Measurements from ENCODE around the gene DCTN5. TPM values are rescaled to one million over a fixed set of nuclear protein-coding genes. Genes with fewer than 3 reads are reported as not detected.

DCTN5 gene
- total RNA-seq, 1 experiment from 2014 or later = 84.8 TPM

DNA sequence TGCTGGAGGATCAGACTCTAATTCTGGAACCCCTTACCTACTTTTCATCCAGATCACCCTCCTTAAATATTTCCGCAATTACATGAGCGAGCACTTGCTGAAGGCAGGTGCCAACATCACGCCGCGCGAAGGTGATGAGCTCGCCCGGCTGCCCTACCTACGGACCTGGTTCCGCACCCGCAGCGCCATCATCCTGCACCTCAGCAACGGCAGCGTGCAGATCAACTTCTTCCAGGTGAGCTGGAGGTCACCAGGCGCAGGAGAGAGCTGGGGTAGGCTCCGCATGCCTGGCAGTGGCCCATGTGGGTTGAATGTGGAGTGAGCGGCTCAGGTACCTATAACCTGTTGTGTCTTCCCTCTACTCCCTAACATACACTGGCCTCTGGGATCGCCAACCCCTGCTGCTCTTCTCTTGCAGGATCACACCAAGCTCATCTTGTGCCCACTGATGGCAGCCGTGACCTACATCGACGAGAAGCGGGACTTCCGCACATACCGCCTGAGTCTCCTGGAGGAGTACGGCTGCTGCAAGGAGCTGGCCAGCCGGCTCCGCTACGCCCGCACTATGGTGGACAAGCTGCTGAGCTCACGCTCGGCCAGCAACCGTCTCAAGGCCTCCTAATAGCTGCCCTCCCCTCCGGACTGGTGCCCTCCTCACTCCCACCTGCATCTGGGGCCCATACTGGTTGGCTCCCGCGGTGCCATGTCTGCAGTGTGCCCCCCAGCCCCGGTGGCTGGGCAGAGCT is 48.3 kb downstream of the DCTN5 start:
- Histone ChIP-seq H2AFZ (no peak overlapping the region), H3K27ac (no peak overlapping the region), H3F3A (ENCODE audit: insufficient read depth, low read depth) (peaks cover 37% of the 10 kb centered on the region), H3K36me3 (ENCODE audit: low read depth) (peaks cover 12% of the 10 kb centered on the region), H3K27me3 (ENCODE audit: insufficient read depth, low read depth) (no peaks in the 10 kb centered on the region), H3K79me2 (ENCODE audit: low read depth) (peaks cover 6% of the 10 kb centered on the region; the same call in 1 of the 2 replicates), H3K9me2 (ENCODE audit: insufficient read depth) (no peaks in the 10 kb centered on the region), H3K9me3 (ENCODE audit: insufficient read depth, low read depth) (no peaks in the 10 kb centered on the region), H3K4me1 (replicated peaks; ENCODE audit: insufficient read depth) (no peaks in the 10 kb centered on the region), H3K4me2 (no peak overlapping the region), H4K20me1 (ENCODE audit: insufficient read depth) (no peaks in the 10 kb centered on the region), H3K4me3 (no peak overlapping the region)
- no peak for DNase-seq
- CTCF ChIA-PET = no interaction called here
- TF ChIP-seq EZH2 (IDR thresholded peaks at IDR 0.05; ENCODE audit: low read depth) (no peak), CTCF (conservative IDR thresholded peaks at IDR 0.05) (no peak)
- intact Hi-C loops (cut with micrococcal nuclease; ENCODE audit: unreplicated experiment) = no loop called here
- POLR2A ChIA-PET (ENCODE audit: unreplicated experiment) = no interaction called here
- BruUV-seq (replicated peaks) = TSS peak; percentile 5

GRCh38 chr16:23690771-23691482 is 49.7 kb downstream of the DCTN5 start:
- TF ChIP-seq CTCF (conservative IDR thresholded peaks at IDR 0.05) (no peak), EZH2 (IDR thresholded peaks at IDR 0.05; ENCODE audit: low read depth) (no peak)
- intact Hi-C loops (cut with micrococcal nuclease; ENCODE audit: unreplicated experiment) = no loop called here

DNA sequence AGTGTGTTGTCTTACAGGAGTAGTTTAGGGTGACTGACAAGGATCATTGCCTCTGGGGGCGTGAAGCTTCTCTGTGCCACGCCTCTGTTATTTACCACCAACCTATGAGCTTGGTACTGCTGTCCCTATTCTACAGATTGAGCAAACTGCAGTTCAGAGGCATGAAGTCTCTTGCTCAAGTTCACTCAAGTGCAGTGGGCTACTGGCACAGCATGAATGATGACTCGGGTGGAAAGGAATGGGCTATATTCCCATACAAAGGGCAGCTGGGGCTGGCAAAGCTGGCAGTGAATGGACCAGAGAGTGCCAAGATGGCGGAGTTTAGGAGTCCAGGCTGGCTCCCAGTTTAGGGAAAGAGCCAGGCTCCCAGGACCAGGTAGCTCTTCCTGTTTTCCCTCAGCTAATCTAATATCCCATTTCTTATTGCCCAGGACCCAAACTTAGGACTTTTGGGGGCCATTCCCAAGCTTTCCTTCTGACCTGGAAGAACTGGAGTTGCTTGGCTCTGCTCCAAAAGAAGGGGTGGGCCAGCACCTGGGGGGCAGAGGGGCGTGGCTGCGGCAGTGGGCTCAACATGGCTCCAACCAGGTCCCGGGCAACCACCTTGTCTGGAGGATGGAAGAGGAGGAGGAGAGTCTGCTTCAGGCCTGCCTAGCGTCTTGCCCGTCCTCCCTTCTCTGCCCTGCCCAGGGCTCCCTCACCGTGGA is 50.4 kb downstream of the DCTN5 start:
- Histone ChIP-seq H3K4me2 (no peak overlapping the region), H3K4me3 (no peak overlapping the region), H3F3A (ENCODE audit: insufficient read depth, low read depth) (peaks cover 34% of the 10 kb centered on the region), H2AFZ (no peak overlapping the region), H3K79me2 (ENCODE audit: low read depth) (no peaks in the 10 kb centered on the region), H3K36me3 (ENCODE audit: low read depth) (peaks cover 12% of the 10 kb centered on the region), H3K9me2 (ENCODE audit: insufficient read depth) (no peaks in the 10 kb centered on the region), H4K20me1 (ENCODE audit: insufficient read depth) (no peaks in the 10 kb centered on the region), H3K27ac (no peak overlapping the region), H3K4me1 (replicated peaks; ENCODE audit: insufficient read depth) (no peaks in the 10 kb centered on the region), H3K27me3 (ENCODE audit: insufficient read depth, low read depth) (no peaks in the 10 kb centered on the region), H3K9me3 (ENCODE audit: insufficient read depth, low read depth) (no peaks in the 10 kb centered on the region)
- POLR2A ChIA-PET (ENCODE audit: unreplicated experiment) = no interaction called here
- intact Hi-C loops (cut with micrococcal nuclease; ENCODE audit: unreplicated experiment) = no loop called here
- peak; percentile 32 to 53 for DNase-seq
- no peak for TF ChIP-seq EZH2 (IDR thresholded peaks at IDR 0.05; ENCODE audit: low read depth)
- no peak for TF ChIP-seq CTCF (conservative IDR thresholded peaks at IDR 0.05)
- CTCF ChIA-PET = no interaction called here
- no TSS peak for BruUV-seq (replicated peaks)

More at GRCh38 chr16:23690771-23691482, 49.7 kb downstream of the DCTN5 start:
- H3K9me3 ChIP-seq (ENCODE audit: insufficient read depth, low read depth) = no peaks in the 10 kb centered on the region
- no peak overlapping the region for H3K4me2 ChIP-seq
- H2AFZ ChIP-seq = no peak overlapping the region
- DNase-seq = no peak
- BruUV-seq (replicated peaks) = no TSS peak
- H3K27me3 ChIP-seq (ENCODE audit: insufficient read depth, low read depth) = no peaks in the 10 kb centered on the region
- ChIA-PET POLR2A (ENCODE audit: unreplicated experiment) (no interaction called here), CTCF (interaction anchor here (0.6 kb wide), 1 partner anchor 1917 kb away, joined by 3 read pairs; no protein-coding TSS in a partner anchor)
- no peaks in the 10 kb centered on the region for H3K9me2 ChIP-seq (ENCODE audit: insufficient read depth)
- no peaks in the 10 kb centered on the region for H3K4me1 ChIP-seq (replicated peaks; ENCODE audit: insufficient read depth)
- H3F3A ChIP-seq (ENCODE audit: insufficient read depth, low read depth) = peaks cover 37% of the 10 kb centered on the region
- H3K27ac ChIP-seq = no peak overlapping the region
- no peaks in the 10 kb centered on the region for H4K20me1 ChIP-seq (ENCODE audit: insufficient read depth)
- H3K79me2 ChIP-seq (ENCODE audit: low read depth) = no peaks in the 10 kb centered on the region
- peaks cover 12% of the 10 kb centered on the region for H3K36me3 ChIP-seq (ENCODE audit: low read depth)
- H3K4me3 ChIP-seq = no peak overlapping the region
